Keratinocyte (primary cell): Measurements from ENCODE around the gene FCRL2. TPM values are rescaled to one million over a fixed set of nuclear protein-coding genes. Genes with fewer than 3 reads are reported as not detected.
"Not testable (repeated sequence)": the region's sequence is repeated elsewhere in the genome, so short reads cannot be mapped to it uniquely, and the experiment has no call there.

Experiments
- DNase-seq: peaks from one replicate; pipeline ENCODE4 v3.0.0-alpha.2; 2011; ENCODE audit warnings: low read depth, missing footprints, low spot score
- FAIRE-seq: peaks from 2 replicates; lab custom pipeline; 2011; peaks lifted over from hg19 to GRCh38; lab: Jason Lieb, UNC
- H2AFZ ChIP-seq: 2 replicates; pipeline ENCODE4 v1.6.0; 2012; ENCODE audit warnings: low read length, control low read depth, inconsistent platforms; ENCODE audit not compliant: control insufficient read depth
- H3K27ac ChIP-seq: 2 replicates; pipeline ENCODE4 v1.5.1; 2011; ENCODE audit warnings: low read length; ENCODE audit not compliant: control insufficient read depth, insufficient read depth
- H3K27me3 ChIP-seq: 3 replicates; pipeline ENCODE4 v1.6.0; 2011; ENCODE audit warnings: low read length; ENCODE audit not compliant: control insufficient read depth, insufficient read depth; ENCODE audit errors: extremely low read depth
- H3K36me3 ChIP-seq, 2 experiments: 2 replicates in 1 of 2; 3 replicates in 1 of 2; pipeline ENCODE4 v1.5.1; 2011; ENCODE audit warnings: low read length in 2 of 2, mild to moderate bottlenecking in 1 of 2; ENCODE audit not compliant: control insufficient read depth in 2 of 2, insufficient read depth in 2 of 2; ENCODE audit errors: extremely low read depth in 1 of 2
- H3K4me1 ChIP-seq: 3 replicates; pipeline ENCODE4 v1.5.1; 2011; ENCODE audit warnings: low read length; ENCODE audit not compliant: control insufficient read depth, insufficient read depth; ENCODE audit errors: extremely low read depth
- H3K4me2 ChIP-seq: 3 replicates; pipeline ENCODE4 v1.6.0; 2011; ENCODE audit warnings: low read depth, low read length; ENCODE audit not compliant: control insufficient read depth, insufficient read depth; ENCODE audit errors: extremely low read depth
- H3K4me3 ChIP-seq, 3 experiments: fragments of 200-600 bp in 1 of 3; sonication (generic) in 1 of 3; 2 replicates in 2 of 3; 3 replicates in 1 of 3; pipeline ENCODE4 v1.5.1; 2011 to 2016; ENCODE audit warnings: low read length in 3 of 3, mild to moderate bottlenecking in 3 of 3, control low read depth in 2 of 3, inconsistent platforms in 1 of 3, low read depth in 1 of 3, mixed read lengths in 1 of 3, mixed run types in 1 of 3, moderate library complexity in 1 of 3; ENCODE audit not compliant: control insufficient read depth in 2 of 3, insufficient read depth in 2 of 3; ENCODE audit errors: extremely low read depth in 1 of 3
- H3K79me2 ChIP-seq: 2 replicates; pipeline ENCODE4 v1.6.0; 2012; ENCODE audit warnings: low read length; ENCODE audit not compliant: control insufficient read depth, insufficient read depth
- H3K9ac ChIP-seq: 3 replicates; pipeline ENCODE4 v1.6.0; 2011; ENCODE audit warnings: low read length; ENCODE audit not compliant: control insufficient read depth, insufficient read depth; ENCODE audit errors: extremely low read depth
- H3K9me1 ChIP-seq: 3 replicates; pipeline ENCODE4 v1.6.0; 2011; ENCODE audit warnings: low read length; ENCODE audit not compliant: control insufficient read depth, insufficient read depth; ENCODE audit errors: extremely low read depth
- H3K9me3 ChIP-seq: 2 replicates; pipeline ENCODE4 v1.5.1; 2012; ENCODE audit warnings: low read depth, low read length; ENCODE audit not compliant: control insufficient read depth
- H4K20me1 ChIP-seq: 3 replicates; pipeline ENCODE4 v1.6.0; 2011; ENCODE audit warnings: low read length; ENCODE audit not compliant: control insufficient read depth, insufficient read depth; ENCODE audit errors: extremely low read depth
- EZH2 ChIP-seq: IDR thresholded peaks from one replicate; pipeline ENCODE4 v1.6.1; 2012; ENCODE audit warnings: inconsistent platforms, mild to moderate bottlenecking, low read length, moderate library complexity
- dilution Hi-C: fragments of 300-500 bp; cut with MboI; formaldehyde crosslinking; loops from one replicate; pipeline ENCODE4 v1.7.0; 2020; ENCODE audit warnings: low sequenced_read_pairs; ENCODE audit not compliant: extremely low pct_ligation_motif_present
- polyA plus RNA-seq, 5 experiments: library from polyadenylated mRNA; depleted of rRNA in 3 of 5; stranded (reverse) in 3 of 5; stranded (forward) in 1 of 5; unstranded in 1 of 5; fragments of >200 nt; gene quantifications; 1 replicate in 1 of 5; 2 replicates in 3 of 5; 3 replicates in 1 of 5; pipeline versions ENCODE4 v1.2.1 to v1.2.3, GENCODE V29; 2011 to 2012; ENCODE audit warnings: missing spikeins in 2 of 5, low read depth in 1 of 5, low replicate concordance in 1 of 5
- TF ChIP-seq, protein P1 (sequence below), 3 experiments: IDR thresholded peaks in 1 of 3; conservative IDR thresholded peaks in 1 of 3; optimal IDR thresholded peaks in 1 of 3; 2 replicates in 2 of 3; 3 replicates in 1 of 3; pipeline versions ENCODE3 to v1.5.1; 2011; ENCODE audit warnings: low read length in 3 of 3, mild to moderate bottlenecking in 3 of 3, moderate library complexity in 2 of 3, control low read depth in 1 of 3, inconsistent platforms in 1 of 3; ENCODE audit not compliant: insufficient read depth in 2 of 3; ENCODE audit errors: extremely low read depth in 1 of 3

Gene FCRL2
- polyA plus RNA-seq, 1 donor (not counting 4 experiments of a cell fraction or from before 2014, with no cell fraction given), result not detected

DNA sequence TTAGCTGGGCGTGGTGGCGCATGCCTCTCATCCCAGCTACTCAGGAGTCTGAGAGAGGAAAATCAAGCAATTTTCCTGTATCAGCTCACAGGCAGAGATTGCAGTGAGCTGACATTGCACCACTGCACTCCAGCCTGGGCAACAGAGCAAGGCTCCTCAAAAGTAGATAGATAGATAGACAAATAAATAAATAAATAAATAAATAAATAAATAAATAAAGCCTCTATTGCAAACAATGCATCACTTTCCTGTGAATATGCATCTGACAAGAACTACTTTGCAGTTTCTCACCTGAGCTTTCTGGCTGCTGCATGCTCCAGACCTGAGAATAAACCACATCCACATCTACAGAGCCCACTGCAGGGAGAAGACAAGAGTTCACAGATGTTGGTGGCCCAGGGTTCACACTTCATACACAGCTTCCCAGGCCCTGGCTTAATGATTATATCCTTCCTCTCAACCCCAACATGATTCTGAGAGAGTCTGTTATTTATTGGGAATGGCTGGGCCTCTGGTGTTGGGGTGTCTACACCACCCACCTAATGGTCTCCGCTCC lies 28.6 kb downstream of the FCRL2 start:
- H3K4me1 ChIP-seq, result no peaks in the 10 kb centered on the region
- FAIRE-seq (no peak), DNase-seq (no peak)
- no peak overlapping the region for H3K27ac ChIP-seq
- no peaks in the 10 kb centered on the region for H3K9me1 ChIP-seq
- dilution Hi-C loops, result no loop called here
- no peaks in the 10 kb centered on the region for H4K20me1 ChIP-seq
- no peak for TF ChIP-seq EZH2
- TF ChIP-seq, protein P1, sequence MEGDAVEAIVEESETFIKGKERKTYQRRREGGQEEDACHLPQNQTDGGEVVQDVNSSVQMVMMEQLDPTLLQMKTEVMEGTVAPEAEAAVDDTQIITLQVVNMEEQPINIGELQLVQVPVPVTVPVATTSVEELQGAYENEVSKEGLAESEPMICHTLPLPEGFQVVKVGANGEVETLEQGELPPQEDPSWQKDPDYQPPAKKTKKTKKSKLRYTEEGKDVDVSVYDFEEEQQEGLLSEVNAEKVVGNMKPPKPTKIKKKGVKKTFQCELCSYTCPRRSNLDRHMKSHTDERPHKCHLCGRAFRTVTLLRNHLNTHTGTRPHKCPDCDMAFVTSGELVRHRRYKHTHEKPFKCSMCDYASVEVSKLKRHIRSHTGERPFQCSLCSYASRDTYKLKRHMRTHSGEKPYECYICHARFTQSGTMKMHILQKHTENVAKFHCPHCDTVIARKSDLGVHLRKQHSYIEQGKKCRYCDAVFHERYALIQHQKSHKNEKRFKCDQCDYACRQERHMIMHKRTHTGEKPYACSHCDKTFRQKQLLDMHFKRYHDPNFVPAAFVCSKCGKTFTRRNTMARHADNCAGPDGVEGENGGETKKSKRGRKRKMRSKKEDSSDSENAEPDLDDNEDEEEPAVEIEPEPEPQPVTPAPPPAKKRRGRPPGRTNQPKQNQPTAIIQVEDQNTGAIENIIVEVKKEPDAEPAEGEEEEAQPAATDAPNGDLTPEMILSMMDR (optimal IDR thresholded peaks at IDR 0.05 in 1 of 3, IDR thresholded peaks at IDR 0.05 in 1 of 3, conservative IDR thresholded peaks at IDR 0.05 in 1 of 3; ENCODE audit: extremely low read depth in 1 of 3, insufficient read depth in 2 of 3, low read length in 3 of 3), result no peak
- H3K9ac ChIP-seq, result no peak overlapping the region
- no peak overlapping the region for H3K4me3 ChIP-seq
- no peaks in the 10 kb centered on the region for H3K9me3 ChIP-seq
- H3K4me2 ChIP-seq, result no peak overlapping the region
- H3K79me2 ChIP-seq, result no peaks in the 10 kb centered on the region
- H2AFZ ChIP-seq, result no peak overlapping the region
- no peaks in the 10 kb centered on the region for H3K27me3 ChIP-seq
- H3K36me3 ChIP-seq, result no peaks in the 10 kb centered on the region

DNA sequence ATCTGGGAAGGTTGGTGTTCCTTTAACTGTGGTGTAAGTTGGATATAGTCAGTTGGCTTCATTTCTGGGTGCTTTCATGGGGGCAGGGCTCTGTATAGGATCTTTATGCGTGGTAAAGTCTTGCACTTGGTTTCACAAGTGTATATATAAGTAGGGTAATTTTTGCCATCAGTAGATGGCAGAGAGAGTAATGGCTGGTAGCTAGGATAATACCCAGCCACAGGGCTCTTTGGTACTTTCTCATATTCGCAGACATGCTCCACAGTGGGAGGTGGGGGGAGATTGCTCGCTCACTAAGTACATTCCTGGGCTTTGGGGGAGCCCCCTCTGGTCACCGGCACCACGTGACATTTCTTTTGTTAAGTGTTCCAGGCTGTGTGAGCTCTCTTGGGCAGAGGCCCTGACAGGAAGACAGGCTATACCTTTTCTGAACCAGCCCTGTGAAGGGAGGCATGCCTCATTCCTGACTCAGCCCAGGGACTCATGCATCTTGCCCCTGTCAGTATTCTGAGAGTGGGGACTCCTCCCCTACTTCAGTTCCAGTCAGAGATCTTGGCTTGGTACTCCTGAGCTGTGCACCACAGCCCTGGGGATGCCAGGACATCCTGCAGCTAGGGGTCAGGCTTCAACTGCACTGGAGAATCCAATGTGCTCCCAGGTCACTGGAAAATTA lies 37.6 kb downstream of the FCRL2 start:
- Histone ChIP-seq H3K9ac (no peak overlapping the region), H3K27me3 (no peaks in the 10 kb centered on the region), H3K79me2 (no peaks in the 10 kb centered on the region), H3K27ac (no peak overlapping the region), H3K36me3 (no peaks in the 10 kb centered on the region), H4K20me1 (no peaks in the 10 kb centered on the region), H3K9me3 (no peaks in the 10 kb centered on the region), H3K9me1 (no peaks in the 10 kb centered on the region), H2AFZ (no peak overlapping the region), H3K4me2 (no peak overlapping the region), H3K4me3 (no peak overlapping the region), H3K4me1 (no peaks in the 10 kb centered on the region)
- TF ChIP-seq, protein P1 (optimal IDR thresholded peaks at IDR 0.05 in 1 of 3, IDR thresholded peaks at IDR 0.05 in 1 of 3, conservative IDR thresholded peaks at IDR 0.05 in 1 of 3; ENCODE audit: extremely low read depth in 1 of 3, insufficient read depth in 2 of 3, low read length in 3 of 3), result peak in 2 of 3 experiments; percentile 21 to 39
- no peak for TF ChIP-seq EZH2
- dilution Hi-C loops, result no loop called here
- FAIRE-seq, result no peak
- no peak for DNase-seq

DNA sequence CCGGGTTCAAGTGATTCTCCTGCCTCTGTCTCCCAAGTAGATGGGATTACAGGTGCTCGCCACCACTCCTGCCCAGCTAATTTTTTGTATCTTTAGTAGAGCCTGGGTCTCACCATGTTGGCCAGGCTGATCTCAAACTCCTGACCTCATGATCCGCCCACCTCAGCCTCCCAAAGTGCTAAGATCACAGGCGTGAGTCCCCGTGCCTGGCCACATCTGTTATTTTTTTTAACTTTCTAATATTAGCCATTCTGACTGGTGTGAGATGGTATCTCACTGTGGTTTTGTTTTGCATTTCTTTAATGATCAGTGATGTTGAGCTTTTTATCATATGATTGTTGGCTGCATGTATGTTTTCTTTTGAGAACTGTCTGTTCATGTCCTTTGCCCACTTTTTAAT lies 40.9 kb downstream of the FCRL2 start:
- H3K9ac ChIP-seq, H3K9me3 ChIP-seq, dilution Hi-C loops: not testable (repeated sequence)

More for the DNA sequence above, 40.9 kb downstream of the FCRL2 start:
- H2AFZ ChIP-seq, H3K79me2 ChIP-seq, H3K4me2 ChIP-seq, FAIRE-seq, H3K4me3 ChIP-seq, H4K20me1 ChIP-seq, H3K36me3 ChIP-seq, H3K4me1 ChIP-seq, H3K27ac ChIP-seq, DNase-seq, H3K27me3 ChIP-seq, H3K9me1 ChIP-seq: not testable (repeated sequence)
